Activated T-cell treated with anti-CD3 and anti-CD28 coated beads for 48 hours (primary cell): Measurements from ENCODE around the gene CHD2.
"Not testable (repeated sequence)": the region's sequence is repeated elsewhere in the genome, so short reads cannot be mapped to it uniquely, and the experiment has no call there.

Experiments used
- DNase-seq: peaks from one replicate; pipeline ENCODE4 v3.0.0-alpha.2; 2020; ENCODE audit warnings: low read depth

Gene CHD2

GRCh38 chr15:92906563-92907081 lies 6.5 kb downstream of the CHD2 start:
- no peak for DNase-seq

- DNase-seq, result no peak
These were observed 7.1 kb downstream of the CHD2 start for GRCh38 chr15:92907229-92907628.

DNA sequence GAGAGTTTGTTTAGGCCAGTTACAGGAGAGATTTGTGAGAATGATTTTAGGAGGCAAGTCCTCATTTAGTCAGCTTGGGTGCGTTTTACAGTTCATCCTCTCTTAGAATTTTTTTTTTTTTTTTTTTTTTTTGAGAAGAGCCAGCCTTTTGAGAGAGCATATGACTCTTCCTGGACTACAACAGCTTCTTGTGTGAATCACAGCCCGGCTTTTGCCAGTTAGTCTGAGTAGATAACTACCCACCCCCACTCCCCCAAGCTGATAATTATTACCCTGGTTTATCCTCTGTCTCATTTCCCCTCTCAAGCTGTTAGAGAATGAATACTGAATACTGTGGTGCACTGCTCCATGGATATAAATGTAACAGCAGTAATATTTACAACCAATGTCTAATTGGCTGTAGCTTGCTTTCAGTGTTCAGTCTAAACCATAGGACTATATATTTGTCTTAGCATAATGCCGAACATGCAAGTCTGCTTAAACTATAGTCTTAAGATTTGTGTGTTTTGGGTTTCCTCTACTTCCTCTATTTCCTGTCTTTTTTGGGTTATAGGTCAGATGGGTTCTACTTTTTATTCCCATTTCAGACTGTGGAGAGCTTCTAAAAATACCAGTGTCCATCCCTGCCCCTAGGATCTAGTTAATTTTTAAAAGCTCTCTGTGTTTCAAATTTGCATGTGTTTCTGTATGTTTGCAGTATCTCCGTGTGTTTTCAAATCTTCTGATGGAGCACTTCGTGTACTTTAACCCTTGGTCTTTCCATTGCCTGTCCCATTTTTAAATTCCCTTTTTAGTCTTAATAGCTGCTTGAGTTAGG lies 8.0 kb downstream of the CHD2 start:
- DNase-seq, result no peak

DNA sequence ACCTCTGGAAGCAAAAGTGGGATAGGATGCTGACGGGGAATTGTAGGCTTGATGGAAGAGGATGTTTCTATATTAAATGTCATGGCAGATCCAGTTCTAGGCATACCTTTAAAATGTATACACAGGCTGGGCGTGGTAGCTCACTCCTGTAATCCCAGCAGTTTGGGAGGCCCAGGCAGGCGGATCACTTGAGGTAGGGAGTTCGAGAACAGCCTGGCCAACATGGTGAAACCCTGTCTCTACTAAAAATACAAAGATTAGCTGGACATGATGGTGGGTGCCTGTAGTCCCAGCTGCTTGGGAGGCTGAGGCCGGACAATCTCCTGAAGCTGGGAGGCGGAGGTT lies 8.6 kb downstream of the CHD2 start:
- no peak for DNase-seq

DNA sequence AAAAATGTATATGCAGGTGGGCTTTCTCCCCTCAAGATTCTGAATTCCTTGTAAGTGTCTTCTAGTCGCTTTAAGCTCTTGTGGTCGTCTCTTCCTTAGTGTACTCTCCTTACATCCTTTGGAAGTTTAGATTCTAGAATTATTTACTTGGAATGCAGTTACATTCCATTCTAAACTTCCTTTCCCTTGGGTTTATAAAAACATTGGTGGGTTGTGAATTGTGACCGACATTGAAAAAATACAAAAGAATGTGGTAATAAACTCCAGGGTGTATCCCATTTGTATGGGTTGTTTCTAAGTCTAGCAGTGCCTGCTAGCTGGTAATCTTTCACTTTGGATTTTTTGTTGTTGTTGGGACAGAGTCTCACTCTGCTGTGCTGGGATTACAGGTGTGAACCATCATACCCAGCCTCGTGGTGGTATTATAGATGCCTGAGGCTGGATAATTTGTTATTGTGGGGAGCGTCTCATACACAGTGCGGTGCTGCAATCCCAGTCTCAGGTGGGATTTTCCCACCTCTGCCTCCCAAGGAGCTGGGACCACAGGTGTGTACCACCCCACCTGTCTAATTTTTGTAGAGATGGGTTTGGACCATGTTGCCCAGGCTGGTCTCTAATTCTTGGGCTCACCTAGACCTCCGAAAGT lies 9.1 kb downstream of the CHD2 start:
- no peak for DNase-seq

DNA sequence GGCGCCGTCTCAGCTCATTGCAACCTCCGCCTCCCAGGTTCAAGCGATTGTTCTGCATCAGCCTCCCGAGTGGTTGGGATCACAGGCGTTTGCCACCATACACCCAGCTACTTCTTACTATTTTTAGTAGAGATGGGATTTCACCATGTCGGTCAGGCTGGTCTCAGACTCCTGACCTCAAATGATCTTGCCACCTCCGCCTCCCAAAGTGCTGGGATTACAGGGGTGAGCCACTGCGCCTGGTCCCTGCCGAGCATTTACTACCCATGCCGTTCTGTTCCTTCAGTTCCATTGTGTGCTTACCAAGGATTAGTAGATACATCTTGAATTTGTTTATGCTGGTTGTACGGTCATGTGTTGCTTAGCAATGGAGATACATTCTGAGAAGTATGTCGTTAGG lies 10.3 kb downstream of the CHD2 start:
- no peak for DNase-seq

DNA sequence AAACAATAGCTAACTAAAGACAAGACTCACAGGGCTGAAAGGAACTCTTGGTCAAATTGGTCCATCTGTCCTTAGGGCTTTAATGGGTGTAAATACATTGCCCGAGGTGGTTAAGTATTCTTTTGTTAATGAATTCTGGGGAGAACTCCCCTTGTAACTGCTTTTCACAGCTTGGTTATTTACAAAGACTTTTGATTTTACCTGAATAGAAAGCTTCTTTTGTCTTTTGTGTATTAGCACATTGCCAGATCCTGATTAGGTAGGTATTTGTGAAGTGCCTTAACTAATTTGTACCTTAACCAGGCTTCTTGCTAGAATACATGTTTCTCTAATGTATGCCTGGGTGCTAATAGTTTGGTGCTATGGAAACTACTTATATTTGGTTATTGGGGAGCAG lies 14.0 kb downstream of the CHD2 start:
- DNase-seq, result no peak

DNA sequence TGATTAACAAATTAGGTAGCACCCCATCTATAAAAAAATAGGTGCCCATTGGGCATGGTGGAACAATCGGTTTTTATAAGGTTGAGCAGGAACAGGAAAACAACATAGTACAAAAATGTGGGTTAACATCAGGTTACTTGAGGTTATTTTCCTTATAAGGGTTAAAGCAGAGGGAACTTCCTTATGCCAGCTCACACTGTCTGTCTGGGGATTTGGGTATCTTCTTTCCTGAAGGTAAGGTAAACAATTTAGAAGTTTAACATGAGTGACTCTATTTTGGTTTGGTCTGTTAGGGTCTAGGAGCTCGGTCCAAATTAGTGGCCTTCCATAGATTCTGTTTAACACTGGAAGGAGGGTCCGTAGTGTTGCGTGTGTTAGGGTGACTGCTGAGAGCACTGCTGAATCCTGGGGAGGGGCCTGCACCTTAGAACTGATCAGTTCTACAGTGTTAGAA lies 14.7 kb downstream of the CHD2 start:
- no peak for DNase-seq

DNA sequence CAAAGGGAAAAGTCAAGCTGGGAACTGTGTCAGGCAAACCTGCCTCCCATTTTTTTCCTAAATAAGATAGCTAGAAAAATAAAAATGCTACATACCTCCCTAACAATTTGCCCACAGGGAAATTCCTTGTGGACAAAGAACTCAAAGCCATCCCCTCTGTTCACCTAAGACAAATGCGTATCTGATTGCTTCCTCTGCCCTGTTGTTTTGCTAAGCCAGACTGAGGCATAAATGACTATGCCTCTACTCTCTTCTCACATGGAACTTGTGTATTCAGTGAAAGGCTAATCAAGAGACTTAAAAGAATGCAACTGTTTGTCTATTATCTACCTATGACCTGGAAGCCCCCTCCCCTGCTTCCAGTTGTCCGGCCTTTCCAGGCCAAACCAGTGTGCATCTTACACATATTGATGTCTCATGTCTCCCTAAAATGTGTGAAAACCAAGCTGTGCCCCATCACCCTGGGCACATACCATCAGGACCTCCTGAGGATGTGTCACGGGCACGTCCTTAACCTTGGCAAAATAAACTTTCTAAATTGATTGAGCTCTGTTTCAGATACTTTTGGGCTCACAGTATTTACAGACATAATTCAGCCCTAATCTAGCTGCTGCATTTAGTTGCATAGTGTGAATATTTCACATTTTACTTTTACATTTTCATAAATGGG lies 15.8 kb downstream of the CHD2 start:
- DNase-seq, result no peak

GRCh38 chr15:92917598-92918407 lies 17.7 kb downstream of the CHD2 start:
- peak; percentile 83 for DNase-seq

- not testable (repeated sequence) for DNase-seq
These were observed 18.8 kb downstream of the CHD2 start for GRCh38 chr15:92918881-92919280.

DNA sequence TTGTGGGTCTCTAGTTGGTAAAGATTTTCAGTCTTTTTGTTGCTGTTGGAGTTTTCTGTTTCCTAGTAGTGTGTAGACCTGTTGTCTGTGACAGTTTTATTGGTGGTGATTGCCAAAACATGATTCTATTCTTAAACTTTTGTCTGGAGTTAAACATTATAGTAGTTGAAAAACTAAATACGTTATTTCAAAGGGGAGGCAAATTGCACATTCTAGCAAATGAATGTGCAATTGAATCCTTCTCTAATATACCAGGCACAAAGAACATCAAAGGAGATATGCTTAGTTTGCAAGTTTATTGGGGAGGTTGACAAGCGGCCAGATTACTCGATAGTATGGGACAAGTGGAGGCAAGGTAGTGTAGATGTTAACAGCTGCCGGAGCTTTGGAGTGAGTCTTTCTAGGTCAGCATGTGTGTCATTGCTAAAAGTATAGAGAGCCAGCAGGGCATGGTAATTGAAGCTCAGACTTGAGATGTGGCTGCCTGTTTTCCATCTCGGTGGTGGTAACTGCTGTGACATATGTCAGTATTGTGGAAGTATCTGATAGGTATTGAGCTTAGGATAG lies 20.6 kb downstream of the CHD2 start:
- DNase-seq, result no peak

- no peak for DNase-seq
These were observed 21.3 kb downstream of the CHD2 start for GRCh38 chr15:92921215-92922131.

GRCh38 chr15:92922418-92923002 lies 22.4 kb downstream of the CHD2 start:
- no peak for DNase-seq

DNA sequence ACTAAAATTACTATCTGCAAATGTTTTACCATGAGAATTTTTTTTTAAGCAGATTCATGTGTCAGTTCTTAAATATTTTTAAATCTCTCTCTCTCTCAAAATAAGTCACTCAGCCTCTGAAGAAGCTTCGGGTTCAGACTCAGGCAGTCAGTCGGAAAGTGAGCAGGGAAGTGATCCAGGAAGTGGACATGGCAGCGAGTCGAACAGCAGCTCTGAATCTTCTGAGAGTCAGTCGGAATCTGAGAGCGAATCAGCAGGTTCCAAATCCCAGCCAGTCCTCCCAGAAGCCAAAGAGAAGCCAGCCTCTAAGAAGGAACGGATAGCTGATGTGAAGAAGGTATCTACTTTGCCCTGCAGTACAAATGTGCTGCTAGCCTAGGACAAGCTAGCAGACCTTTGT lies 24.1 kb downstream of the CHD2 start:
- no peak for DNase-seq

GRCh38 chr15:92925454-92925853 lies 25.3 kb downstream of the CHD2 start:
- DNase-seq, result no peak

DNA sequence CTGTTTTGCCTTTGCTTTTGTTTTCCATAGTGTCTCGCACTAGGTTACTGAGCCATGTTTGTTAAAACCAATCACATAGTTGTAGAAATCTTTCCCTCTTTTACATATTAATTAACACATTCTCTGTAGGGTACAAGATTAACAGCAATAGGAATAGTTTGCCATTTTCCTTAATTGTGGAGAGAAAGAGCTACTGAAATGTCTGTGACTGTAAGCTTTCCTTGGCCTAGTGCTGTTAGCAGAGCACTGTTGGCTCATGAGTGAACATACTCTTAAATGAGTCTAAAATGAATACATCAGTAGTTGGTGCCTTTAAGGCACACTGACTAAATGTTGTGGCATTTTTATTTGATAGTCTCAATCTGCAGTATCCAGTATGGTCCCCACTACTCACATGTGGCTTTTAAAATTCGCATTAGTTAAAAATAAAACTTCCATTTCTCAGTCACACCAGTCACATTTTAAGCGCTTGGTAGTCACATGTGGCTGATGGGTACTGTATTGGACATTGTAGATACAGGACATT lies 28.2 kb downstream of the CHD2 start:
- no peak for DNase-seq

DNA sequence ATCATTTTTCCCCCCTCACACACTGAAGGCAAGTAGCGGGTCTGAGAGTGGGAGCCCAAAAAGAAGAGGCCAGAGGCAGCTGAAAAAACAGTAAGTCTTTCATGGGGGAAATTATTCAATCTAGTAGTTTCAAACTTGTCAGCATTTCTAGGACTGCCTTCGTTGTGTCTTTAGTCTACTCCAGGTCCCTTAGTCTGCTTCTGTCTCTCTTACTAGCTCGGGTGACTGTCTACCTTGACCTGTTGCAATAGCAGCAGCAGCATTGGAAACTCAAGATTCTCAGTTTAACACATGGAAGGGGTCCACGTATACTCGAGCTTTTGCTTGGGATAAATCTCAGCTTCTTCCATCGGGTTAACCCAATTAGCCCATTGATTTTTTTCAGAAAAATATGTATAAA lies 28.9 kb downstream of the CHD2 start:
- DNase-seq, result no peak

GRCh38 chr15:92930054-92930621 lies 30.0 kb downstream of the CHD2 start:
- no peak for DNase-seq

- no peak for DNase-seq
These were observed 30.7 kb downstream of the CHD2 start for GRCh38 chr15:92930776-92931175.
